ENCODE data around the gene ATP2B3.
A peak's percentile ranks its signal among the peaks of the same experiment; 100 is the strongest.

Gene ATP2B3

DNA sequence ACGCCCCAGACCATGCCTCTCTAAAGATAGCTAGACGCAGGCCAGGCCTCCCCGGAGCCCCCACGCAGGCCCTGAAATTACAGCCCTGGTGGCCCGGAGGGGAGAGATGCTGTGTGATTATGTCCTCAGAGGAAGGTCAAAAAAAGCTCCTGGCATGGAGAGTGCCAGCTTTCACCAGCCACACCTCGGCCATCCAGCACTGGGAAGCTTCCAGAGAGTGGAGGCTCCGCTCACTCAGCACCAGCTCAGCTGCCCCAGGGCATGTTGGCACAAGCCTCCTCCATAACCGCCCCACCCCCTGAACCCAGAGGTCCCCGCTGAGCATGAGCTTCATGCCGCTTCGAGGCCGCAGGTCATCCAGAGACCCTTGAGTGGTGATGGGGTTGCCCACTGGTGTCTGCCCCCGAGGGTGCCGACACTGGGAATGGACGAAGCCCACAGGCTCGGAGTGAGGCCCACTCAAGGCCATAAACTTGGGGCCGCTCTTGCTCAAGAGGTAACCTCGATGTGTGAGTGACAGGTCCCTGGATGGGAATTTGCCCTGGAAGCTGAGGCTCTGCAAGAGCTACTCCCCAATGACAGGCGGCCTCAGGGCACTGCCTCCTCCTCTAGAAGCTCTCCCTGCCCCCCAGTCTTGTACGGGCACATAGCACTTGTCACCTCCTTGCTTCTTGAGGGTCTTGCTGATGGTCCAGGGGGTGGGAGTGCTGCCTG, 27.1 kb upstream of the ATP2B3 start:
- no peak for DNase-seq (ENCODE audit: low read depth)

DNA sequence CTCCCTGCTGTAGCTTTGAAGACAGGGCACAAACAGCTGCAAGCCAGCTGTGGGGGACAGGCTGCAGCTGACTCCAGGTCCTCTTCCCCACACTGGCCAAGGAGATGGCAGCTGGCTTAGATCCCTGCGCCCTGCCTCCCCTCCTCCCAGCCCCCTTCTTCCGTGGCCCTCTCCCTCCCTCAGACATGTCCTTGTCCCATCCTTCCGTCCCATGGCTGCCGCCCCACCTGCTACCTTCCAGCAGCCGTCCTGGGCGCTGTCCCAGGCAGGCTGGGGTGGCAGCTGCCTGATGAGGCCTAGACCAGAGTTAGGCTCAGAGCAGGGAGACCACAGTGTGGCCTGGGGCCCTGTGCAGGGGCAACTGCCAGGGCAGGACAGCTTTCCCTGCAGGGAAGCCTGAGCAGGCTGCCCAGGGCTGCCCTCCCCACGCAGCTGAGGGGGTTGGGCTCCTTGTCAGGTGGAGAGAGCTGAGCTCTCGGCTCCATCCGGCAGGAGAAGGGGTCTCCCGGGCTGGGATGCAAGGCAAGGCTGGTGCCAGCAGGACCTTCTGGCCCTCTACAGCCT, 26.0 kb upstream of the ATP2B3 start:
- DNase-seq (ENCODE audit: low read depth) = no peak

DNA sequence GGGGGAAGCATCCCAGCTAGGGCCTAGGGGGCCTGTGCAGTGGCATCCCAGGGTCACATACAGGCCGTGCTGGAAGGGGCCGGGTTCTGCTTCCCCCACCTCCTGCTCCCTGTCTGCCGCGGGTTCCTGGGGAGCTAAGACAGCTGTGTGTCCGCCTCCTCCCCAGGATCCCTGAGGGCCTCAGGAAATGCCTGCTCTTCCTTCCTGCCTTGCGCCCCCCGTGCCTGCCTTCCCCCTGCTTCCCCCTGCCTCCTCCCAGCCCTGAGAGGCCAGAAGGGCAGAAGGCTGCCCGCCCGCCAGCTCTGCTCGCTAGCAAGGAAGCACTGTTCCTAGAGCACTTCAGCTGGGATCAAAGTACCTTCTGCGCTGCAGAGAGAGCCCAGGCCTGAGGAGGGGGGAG, 25.5 kb upstream of the ATP2B3 start:
- no peak for DNase-seq (ENCODE audit: low read depth)

DNA sequence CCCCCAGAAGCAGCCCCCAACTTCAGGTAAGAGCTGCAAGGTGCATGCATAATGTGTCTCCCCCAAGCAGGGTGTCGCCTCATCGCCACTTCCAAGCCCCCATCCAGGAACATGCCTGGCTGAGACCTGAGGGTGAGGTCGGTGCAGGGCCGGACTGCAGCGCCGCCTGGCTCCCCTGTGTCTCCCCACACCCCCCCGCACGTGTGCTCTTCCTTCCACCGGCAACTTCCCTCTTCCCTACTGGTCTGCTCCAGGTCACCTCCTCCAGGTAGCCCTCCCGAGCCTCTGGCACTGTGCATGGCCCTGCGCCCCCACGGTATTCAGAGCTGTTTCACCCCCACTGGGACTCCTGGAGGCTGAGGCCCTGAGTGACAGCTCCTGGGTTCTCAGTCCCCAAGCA, 24.9 kb upstream of the ATP2B3 start:
- no peak for DNase-seq (ENCODE audit: low read depth)

DNA sequence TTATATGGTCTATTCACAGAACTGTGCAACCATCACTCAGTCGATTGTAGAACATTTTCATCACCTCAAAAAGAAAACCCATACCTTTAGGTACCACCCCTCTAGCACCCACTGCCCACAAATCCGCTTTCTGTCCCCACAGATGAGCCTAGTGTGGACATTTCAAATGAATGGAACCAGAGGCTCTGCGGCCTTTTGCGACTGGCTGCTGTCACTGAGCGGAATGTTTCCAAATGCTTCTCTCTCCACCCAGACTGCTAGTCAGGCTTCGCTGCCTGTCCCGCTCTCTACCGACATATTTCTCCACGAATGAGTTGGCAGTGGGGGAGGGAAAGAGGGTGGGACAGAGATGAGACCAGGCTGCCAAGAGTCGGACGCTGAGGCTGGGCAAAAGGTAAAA, 24.4 kb upstream of the ATP2B3 start:
- DNase-seq (ENCODE audit: low read depth) = no peak

DNA sequence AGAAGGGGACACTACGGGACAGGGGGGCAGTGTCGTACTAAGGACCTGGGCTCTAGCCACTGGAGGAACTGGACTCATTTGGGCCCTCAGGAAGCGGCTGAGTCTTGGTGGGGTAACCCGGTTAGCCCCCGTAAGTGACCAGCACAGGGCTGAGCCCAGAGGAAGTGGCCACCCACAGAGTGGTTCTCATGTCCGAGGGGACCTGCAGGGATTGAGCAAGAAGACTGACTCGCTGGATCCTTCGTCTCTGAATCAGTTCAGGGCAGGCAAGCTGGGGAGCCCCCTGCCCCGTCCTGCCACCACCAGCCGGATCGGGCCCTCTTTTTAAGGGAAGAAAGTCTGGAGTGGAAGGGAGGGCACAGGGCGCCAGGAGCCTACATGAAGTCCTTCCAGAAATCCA, 23.4 kb upstream of the ATP2B3 start:
- no peak for DNase-seq (ENCODE audit: low read depth)

DNA sequence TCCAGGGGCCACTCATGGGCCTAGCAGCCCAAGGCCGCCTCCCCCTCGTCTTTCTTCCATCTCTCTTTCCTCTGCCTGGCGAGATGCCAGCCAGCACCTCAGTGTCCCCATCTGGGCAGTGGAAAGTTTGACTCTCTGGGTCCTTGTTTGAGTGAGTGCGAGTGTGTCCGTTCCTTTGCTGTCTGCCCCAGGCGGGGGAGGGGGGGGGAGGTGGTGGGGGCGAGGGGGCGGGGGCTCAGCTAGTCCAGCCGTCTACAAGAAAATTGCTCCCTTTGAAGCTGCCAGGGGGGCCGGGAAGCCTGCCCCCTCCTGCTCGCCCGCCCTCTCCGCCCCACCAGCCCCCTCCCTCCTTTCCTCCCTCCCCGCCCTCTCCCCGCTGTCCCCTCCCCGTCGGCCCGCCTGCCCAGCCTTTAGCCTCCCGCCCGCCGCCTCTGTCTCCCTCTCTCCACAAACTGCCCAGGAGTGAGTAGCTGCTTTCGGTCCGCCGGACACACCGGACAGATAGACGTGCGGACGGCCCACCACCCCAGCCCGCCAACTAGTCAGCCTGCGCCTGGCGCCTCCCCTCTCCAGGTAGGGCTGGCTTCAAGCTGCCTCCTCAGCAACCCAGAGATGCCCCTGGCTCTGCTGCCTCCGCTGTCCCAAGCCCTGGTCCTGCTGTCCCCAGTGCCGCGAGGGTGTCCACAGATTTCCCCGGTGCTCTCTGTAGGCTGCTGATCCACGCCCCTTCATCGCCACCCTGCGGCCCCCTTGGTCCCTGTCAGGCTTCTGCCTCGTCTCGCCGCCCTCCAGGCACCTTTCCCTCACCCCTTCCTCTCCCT, 22.7 kb upstream of the ATP2B3 start, which contains the start of gene BGN:
Gene BGN, plus strand, starts transcription at position 440 of the 821 bp plus-strand sequence. CDS start 9,652 bp downstream, outside the sequence.
- no peak for DNase-seq (ENCODE audit: low read depth)

DNA sequence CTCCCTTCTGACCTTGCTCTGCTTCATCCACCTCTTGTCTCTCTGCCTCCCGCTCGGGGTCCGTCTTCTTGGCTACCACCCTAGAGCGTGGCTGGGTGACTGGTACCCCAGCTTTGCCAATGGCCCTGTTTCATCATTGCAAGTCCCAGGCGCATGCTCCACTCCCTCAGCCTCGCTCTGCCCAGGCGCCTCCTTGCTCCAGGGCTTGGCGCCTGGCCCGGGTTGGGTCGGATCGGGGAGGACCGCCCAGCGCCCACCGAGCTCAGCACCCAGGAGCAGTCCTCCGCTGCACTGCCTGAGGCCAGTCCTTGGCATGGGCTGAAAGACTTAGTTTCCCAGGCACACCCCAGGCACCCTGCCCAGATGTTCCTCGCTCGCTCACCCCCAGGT, 22.1 kb upstream of the ATP2B3 start:
- DNase-seq (ENCODE audit: low read depth) = no peak

DNA sequence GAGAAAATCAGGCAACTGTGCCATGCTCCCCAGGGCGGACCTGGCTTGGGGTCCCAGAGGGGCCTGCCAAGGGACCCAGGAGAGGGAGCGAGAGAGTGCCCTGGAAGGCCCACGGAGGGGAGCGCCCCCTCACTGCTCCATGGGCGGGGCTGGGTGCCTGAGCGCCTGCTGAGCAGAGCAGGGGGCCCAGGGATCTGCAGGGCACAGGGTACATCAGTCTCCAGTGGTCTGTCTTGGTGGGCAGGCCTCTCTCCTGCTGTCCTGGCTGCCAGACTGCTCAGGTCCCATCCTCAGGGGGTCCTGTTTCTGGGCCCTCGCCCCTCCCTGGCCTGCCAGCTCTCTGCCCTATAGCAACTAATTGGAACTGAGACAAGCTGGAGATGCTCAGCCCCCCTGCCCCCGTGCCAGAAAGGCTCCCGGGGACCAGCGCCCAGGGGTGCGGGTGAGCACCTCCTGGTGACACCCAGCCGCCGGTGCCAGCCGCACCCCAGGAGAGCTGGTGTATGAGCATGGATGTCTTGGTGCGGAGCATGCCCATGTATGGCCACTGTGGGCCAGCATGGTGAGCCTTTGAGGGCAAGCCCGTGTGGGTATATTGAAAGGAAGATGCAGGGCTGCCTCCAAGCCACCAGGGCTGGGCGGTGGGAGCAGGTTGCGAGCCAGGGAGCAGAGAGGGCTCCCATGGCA, 21.4 kb upstream of the ATP2B3 start:
- DNase-seq (ENCODE audit: low read depth) = no peak

DNA sequence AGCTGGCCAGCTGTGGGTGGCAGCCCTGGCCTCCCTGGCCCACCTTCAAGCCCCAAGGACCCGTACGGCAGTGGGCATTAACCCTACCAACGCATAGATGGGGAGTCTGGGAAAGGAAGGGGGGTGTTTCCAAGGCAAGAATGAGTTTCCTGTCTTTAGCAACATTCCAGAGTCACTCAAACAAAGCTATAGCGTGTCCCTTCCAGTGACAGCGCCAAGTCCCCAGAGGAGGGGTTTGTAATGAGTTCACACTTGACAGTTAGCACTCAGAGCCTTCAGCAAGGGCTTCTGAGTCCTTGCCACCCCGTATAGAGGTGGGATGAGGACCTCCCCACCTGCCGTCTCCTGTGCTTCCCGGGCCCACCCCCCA, 20.9 kb upstream of the ATP2B3 start:
- no peak for DNase-seq (ENCODE audit: low read depth)

DNA sequence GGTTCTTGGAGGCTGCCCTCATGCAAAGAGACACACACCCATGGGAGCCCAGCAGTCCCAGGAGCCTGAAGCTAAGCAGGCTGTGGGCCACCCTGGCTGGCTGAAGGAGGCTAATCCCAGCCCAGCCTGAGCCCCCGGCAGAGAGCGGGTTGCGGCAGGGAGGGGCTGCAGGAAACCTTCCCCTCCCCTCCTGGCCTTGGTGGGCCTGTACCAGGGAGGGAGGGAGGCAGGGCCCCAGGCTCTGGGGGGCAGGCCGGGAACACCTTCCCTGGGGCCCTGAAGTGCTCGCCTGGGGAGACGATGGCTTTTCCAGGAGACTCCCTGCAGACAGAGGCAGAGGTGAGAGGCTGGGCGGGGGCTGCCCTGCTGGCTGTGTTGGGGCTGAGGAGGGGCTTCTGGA, 19.0 kb upstream of the ATP2B3 start:
- no peak for DNase-seq (ENCODE audit: low read depth)

DNA sequence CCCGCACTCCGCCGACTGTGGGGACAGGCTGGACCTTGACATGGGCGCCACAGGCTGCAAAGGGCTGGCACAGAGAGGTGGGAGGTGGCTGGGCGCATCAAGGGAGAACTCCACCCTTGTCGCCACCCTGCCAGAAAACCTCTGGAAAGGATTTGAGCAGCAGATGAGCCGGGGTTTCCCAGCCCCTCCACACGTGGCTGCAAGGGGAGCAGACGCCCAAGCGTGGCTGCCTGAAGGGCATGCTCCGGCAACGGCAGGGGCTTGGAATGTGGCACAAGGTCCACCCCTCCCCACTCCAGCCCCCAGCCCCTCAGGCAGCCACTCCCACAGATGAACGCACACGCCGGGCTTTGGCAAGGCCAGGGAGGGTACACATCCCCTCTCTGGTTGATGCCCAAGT, 18.1 kb upstream of the ATP2B3 start:
- no peak for DNase-seq (ENCODE audit: low read depth)

DNA sequence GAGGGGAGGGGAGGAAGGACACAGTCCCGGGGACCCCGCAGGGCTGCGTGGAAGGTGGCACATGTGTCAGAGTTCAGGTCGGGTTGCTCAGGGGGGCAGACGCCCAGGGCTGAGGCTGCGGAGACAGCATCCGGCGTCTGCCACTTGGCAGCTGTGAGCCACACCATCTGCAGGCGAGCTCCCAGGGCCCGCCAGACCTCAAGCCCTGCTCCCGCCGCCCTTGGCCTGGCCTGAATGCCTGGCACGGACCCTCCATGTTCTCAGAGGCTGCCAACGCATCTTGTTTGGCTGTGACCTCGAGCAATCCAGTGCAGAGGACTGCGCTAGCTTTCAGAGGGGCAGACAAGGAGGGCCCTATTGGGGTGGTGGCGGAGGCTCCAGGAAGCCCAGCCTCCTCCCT, 17.6 kb upstream of the ATP2B3 start:
- DNase-seq (ENCODE audit: low read depth) = no peak

DNA sequence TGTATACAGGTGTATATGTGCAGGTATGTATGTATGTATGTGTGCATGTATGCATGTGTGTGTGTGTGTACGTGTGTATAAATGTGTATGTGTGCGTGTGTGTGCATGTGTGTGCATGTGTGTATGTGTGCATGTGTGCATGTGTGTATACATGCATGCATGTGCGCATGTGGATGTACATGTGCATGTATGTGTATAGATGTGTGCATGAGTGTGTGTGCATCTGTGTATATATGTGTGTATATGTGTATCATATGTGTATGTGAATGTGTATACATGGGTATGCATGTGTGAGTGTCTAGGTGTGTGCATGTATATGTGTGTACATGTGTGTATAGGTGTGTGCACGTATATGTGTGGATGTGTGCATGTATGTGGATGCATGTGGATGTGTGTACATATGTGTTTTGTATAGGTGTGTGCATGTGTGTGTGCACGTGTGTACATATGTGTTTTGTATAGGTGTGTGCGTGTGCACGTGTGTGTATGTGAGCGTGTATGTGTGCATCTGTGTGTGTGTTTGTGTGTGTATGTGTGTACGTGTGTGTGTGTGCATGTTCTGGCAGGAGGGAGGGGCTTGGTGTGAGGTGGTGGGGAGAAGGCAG, 16.7 kb upstream of the ATP2B3 start:
- no peak for DNase-seq (ENCODE audit: low read depth)

DNA sequence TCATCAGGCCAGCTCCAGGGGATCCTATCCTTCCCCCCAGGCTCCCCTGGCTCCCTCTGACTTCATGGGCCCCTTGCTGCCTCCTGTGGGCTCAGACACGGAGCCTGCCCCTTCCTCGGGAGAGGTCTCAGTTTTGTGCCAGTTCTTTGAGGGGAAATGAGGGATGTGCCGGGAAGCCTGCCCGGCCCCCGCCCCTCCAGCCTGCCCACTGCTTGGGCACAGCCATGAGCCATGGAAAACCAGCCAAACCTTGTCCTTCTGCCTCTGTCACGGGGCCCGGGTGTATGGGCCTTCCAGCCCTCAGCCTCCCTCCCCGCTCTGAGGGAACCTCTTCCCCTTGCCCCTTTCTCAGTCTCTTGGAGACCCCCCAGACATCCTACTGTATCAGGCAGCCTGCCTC, 15.9 kb upstream of the ATP2B3 start:
- DNase-seq (ENCODE audit: low read depth) = no peak

DNA sequence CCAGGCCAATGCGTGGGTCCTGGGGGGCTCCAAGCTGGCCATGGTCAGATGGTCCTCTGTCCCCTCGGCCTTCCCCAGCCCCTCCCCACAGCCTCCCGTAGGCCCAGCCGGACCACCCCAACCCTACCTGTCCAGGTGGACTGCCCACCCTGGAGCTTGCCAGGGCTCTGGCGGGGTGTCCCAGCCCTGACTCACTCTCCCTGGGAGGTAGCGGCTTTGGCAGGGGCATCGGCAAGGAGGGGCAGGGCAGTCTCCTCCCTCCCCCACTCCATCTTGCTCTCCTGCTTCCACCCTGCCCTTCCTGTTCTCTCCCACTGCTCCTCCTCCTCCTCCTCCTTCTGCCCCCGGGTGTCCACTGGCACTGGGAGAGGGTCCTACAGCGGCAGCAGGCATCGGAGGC, 15.3 kb upstream of the ATP2B3 start:
- DNase-seq (ENCODE audit: low read depth) = no peak

DNA sequence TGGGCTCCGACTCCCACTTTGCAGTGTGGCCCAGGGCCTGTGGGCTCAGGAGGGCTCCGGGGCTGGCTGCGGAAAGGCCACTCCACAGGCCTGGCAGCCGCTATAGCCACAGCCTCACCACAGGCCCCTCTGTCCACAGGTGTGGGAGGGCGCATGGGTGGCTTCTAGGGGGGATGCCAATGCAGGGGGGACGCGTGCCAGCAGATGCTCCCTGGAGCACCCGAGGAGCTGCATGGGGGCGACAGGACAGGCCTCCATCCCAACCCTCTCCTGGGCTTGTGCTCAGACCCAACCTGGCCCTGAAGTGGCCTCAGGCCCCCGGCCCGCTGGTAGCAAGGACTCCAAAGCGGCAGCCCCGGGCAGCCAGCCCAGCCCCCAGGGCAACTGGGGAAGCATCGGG, 14.6 kb upstream of the ATP2B3 start:
- DNase-seq (ENCODE audit: low read depth) = no peak

DNA sequence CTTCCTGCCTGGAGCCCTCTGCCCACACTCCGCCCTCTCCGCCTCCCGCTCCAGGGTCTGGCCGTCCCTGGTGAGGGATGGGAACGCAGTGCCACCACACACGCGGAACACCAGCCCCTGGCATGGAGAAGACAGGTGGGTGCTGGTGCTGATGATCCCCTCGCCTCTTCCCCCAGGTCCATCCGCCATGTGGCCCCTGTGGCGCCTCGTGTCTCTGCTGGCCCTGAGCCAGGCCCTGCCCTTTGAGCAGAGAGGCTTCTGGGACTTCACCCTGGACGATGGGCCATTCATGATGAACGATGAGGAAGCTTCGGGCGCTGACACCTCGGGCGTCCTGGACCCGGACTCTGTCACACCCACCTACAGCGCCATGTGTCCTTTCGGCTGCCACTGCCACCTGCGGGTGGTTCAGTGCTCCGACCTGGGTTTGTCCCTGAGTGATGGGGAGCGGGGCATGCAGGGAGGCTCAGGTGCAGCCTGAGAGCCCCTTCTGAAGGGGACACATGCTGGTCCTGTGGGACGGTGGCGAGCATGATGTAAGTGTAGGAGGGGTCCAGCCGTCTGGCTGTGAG, 12.9 kb upstream of the ATP2B3 start:
- DNase-seq (ENCODE audit: low read depth) = no peak

DNA sequence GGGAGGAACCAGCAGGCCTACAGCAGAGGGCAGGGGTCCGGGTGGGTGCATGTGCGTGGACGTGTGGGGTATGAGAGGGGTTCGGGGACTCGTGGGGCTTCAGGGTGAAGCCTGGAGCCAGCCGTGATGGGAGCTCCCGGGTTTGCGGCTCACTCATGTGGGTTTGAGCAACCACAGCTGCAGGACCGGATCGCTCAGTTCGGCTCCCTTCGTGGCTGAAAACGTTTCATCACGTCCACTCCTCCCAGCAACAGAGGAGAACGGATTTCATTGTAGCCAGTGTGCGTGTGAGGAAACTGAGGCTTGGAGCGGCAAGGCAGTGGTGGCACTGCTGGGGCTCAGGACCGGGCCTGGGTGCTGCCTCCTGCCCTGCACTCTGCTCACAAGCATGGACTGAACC, 12.1 kb upstream of the ATP2B3 start:
- DNase-seq (ENCODE audit: low read depth) = no peak

DNA sequence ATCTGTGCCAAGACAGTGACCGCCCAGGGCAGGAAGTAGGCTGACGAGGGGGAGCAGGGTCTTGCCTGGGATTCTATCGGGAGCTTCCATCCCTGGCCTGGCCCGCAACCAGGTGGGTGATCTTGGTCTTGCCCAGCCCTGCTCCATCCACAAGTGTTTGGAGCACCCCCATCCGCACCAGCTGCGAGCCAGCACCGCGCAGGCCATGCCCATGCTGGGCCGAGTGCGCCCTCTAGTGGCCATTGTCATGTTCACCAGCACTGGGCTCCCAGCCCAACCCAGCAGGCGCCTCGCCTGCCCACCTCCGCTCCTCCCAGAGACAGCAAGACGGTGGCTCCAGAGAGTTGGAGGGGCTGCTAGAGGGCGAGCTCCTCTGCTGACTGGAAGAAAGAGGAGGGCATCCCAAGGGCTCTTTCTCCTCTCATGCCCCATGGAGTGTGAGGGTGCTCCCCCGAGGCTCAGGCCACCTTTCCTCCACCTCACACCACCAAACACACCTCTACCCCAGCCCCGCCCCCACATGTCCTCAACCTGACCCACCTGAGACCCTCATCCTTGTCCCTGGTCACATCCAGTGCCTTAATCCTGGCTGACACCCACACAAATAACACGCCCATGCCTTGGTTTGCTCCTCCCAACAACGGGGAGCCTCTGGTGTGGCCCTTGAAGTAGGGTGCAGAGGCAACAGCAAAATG, 9.8 kb upstream of the ATP2B3 start:
- peak; percentile 76 for DNase-seq (ENCODE audit: low read depth)

DNA sequence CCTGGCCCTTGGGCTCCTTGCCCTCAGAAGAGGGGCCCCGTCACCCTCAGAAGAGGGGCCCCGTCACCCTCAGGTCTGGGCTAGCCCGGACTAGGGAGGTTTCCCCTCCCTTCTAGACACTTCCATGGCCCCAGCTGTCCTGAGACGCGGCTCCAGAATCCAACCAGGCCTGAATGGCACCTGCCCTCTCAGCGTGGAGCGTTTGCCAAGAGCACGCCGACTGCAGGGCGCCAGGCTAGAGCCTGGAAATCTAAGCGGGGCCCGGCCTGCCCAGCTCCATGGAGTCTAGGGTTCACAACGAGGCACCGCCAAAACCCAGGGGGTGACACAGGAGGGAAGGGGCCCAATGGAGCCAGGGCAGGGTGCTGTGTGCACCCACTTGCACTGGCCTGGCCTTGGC, 7.8 kb upstream of the ATP2B3 start:
- DNase-seq (ENCODE audit: low read depth) = no peak
